ENCODE results near the gene GART.

The GART gene

DNA sequence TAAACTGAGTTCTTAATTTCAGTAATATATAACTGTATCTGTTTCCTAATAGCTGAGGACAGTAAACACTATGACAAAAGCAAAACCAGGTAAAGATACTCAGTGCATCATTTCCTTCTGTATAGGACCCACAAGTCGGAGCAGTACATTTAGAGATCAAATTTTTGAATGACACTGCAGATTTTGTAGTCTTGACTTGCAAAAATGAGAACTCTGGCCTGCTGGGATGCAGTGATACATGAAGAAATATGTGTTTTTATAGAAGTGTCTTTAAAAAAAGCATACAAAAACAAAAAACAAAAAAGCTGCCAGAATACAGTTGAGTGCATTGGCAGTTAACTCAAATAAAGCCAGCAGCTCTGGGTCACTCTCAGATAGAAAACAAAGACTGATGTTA lies 19.0 kb downstream of the GART start:
- no peak overlapping the region for H3K4me3 ChIP-seq (replicated peaks; ENCODE audit: insufficient read depth, low read length)
- H3K27ac ChIP-seq (replicated peaks), result no peak overlapping the region
- TF ChIP-seq POLR2AphosphoS5 (IDR thresholded peaks at IDR 0.05; ENCODE audit: low read depth) (no peak), GABPA (IDR thresholded peaks at IDR 0.05; ENCODE audit: low read depth) (no peak), SPI1 (IDR thresholded peaks at IDR 0.05; ENCODE audit: borderline replicate concordance, low read depth) (no peak)
- TF ChIP-seq, protein P1, sequence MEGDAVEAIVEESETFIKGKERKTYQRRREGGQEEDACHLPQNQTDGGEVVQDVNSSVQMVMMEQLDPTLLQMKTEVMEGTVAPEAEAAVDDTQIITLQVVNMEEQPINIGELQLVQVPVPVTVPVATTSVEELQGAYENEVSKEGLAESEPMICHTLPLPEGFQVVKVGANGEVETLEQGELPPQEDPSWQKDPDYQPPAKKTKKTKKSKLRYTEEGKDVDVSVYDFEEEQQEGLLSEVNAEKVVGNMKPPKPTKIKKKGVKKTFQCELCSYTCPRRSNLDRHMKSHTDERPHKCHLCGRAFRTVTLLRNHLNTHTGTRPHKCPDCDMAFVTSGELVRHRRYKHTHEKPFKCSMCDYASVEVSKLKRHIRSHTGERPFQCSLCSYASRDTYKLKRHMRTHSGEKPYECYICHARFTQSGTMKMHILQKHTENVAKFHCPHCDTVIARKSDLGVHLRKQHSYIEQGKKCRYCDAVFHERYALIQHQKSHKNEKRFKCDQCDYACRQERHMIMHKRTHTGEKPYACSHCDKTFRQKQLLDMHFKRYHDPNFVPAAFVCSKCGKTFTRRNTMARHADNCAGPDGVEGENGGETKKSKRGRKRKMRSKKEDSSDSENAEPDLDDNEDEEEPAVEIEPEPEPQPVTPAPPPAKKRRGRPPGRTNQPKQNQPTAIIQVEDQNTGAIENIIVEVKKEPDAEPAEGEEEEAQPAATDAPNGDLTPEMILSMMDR (IDR thresholded peaks at IDR 0.05; ENCODE audit: insufficient read depth, low read length), result no peak
- TF ChIP-seq, protein P2, sequence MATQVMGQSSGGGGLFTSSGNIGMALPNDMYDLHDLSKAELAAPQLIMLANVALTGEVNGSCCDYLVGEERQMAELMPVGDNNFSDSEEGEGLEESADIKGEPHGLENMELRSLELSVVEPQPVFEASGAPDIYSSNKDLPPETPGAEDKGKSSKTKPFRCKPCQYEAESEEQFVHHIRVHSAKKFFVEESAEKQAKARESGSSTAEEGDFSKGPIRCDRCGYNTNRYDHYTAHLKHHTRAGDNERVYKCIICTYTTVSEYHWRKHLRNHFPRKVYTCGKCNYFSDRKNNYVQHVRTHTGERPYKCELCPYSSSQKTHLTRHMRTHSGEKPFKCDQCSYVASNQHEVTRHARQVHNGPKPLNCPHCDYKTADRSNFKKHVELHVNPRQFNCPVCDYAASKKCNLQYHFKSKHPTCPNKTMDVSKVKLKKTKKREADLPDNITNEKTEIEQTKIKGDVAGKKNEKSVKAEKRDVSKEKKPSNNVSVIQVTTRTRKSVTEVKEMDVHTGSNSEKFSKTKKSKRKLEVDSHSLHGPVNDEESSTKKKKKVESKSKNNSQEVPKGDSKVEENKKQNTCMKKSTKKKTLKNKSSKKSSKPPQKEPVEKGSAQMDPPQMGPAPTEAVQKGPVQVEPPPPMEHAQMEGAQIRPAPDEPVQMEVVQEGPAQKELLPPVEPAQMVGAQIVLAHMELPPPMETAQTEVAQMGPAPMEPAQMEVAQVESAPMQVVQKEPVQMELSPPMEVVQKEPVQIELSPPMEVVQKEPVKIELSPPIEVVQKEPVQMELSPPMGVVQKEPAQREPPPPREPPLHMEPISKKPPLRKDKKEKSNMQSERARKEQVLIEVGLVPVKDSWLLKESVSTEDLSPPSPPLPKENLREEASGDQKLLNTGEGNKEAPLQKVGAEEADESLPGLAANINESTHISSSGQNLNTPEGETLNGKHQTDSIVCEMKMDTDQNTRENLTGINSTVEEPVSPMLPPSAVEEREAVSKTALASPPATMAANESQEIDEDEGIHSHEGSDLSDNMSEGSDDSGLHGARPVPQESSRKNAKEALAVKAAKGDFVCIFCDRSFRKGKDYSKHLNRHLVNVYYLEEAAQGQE (IDR thresholded peaks at IDR 0.05; ENCODE audit: insufficient replicate concordance, low read depth), result no peak
- H3K27me3 ChIP-seq (ENCODE audit: insufficient read depth, poor library complexity, severe bottlenecking), result no peaks in the 10 kb centered on the region
- no peak for DNase-seq (ENCODE audit: low read depth in 1 of 2, low spot score in 1 of 2)

DNA sequence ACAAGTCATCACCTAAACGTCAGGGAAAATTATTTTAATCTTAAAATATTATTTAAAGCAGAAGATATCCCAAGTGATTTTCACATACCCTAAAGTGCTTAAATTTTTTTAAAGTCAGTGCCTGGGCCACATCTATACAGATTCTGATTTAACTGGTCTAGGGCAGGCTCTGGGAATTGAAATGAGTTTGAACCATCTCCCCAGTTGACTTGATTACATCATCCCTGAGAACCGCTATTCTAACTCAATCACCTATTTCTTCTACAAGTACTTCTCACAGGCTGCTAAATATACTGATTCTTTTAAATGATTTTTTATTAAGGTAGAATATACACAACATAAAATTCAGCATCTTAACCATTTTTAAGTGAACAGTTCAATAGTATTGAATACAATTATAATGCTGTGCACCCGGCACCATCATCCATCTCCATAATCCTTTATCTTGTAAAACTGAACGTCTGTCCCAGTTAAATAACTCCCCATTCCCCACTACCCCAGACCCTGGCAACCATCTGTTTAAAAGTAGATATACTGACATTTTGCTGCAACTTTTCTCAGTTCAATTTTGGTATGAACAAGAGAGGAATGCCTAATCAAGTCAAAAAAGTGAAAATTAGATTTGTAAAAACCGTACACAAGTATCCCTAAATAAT lies 19.5 kb downstream of the GART start:
- no peak for DNase-seq (ENCODE audit: low read depth in 1 of 2, low spot score in 1 of 2)
- no peaks in the 10 kb centered on the region for H3K27me3 ChIP-seq (ENCODE audit: insufficient read depth, poor library complexity, severe bottlenecking)
- TF ChIP-seq, protein P1 (IDR thresholded peaks at IDR 0.05; ENCODE audit: insufficient read depth, low read length), result no peak
- TF ChIP-seq GABPA (IDR thresholded peaks at IDR 0.05; ENCODE audit: low read depth) (no peak), SPI1 (IDR thresholded peaks at IDR 0.05; ENCODE audit: borderline replicate concordance, low read depth) (no peak), POLR2AphosphoS5 (IDR thresholded peaks at IDR 0.05; ENCODE audit: low read depth) (no peak)
- TF ChIP-seq, protein P2 (IDR thresholded peaks at IDR 0.05; ENCODE audit: insufficient replicate concordance, low read depth), result no peak
- no peak overlapping the region for H3K4me3 ChIP-seq (replicated peaks; ENCODE audit: insufficient read depth, low read length)
- H3K27ac ChIP-seq (replicated peaks), result no peak overlapping the region

DNA sequence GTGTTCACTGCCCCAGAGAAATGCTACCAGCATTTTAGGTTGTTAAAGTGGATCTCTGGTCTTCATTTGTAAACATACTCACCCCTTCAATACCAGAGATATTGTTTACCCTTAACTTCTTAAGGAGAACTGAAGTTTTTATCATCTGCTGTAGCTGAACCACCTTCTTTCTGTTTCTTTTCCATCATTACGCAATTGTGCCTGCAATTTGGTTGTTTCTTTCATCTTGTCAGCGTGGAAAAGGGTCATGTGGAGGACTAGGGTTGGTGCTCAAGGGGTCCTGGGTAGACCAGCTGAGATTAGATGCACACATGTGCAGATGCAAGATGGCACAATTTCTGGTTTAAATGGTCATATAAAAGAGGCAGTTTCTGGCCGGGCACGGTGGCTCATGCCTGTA lies 23.0 kb downstream of the GART start:
- DNase-seq (ENCODE audit: low read depth in 1 of 2, low spot score in 1 of 2), result no peak
- H3K4me3 ChIP-seq (replicated peaks; ENCODE audit: insufficient read depth, low read length), result no peak overlapping the region
- no peaks in the 10 kb centered on the region for H3K27me3 ChIP-seq (ENCODE audit: insufficient read depth, poor library complexity, severe bottlenecking)
- TF ChIP-seq SPI1 (IDR thresholded peaks at IDR 0.05; ENCODE audit: borderline replicate concordance, low read depth) (no peak), GABPA (IDR thresholded peaks at IDR 0.05; ENCODE audit: low read depth) (no peak), POLR2AphosphoS5 (IDR thresholded peaks at IDR 0.05; ENCODE audit: low read depth) (no peak)
- TF ChIP-seq, protein P1 (IDR thresholded peaks at IDR 0.05; ENCODE audit: insufficient read depth, low read length), result no peak
- TF ChIP-seq, protein P2 (IDR thresholded peaks at IDR 0.05; ENCODE audit: insufficient replicate concordance, low read depth), result no peak
- no peak overlapping the region for H3K27ac ChIP-seq (replicated peaks)

Measured in HL-60 (cell line).